Stimulated activated CD8-positive, alpha-beta memory T cell treated with anti-CD3 and anti-CD28 coated beads, Interleukin-15, amount 100 ng/mL, for 4 hours (primary cell): ENCODE results near the gene SYT12.

Experiments
- DNase-seq, 2 donors: peaks; one replicate each; pipeline ENCODE4 v3.0.0-alpha.2; 2020; ENCODE audit warnings: low read depth in 2 of 2

SYT12 gene

GRCh38 chr11:67099831-67100324, 76.9 kb downstream of the SYT12 start:
- DNase-seq: no peak
